NCI-H2107 treated with DMSO at 0.1 percent for 48 hours (cell line): Measurements from ENCODE around the gene USP35.
A peak's percentile ranks its signal among the peaks of the same experiment; 100 is the strongest.
"Not testable (repeated sequence)": the region's sequence is repeated elsewhere in the genome, so short reads cannot be mapped to it uniquely, and the experiment has no call there.

ENCODE experiments used
- DNase-seq: peaks from one replicate; lab custom pipeline; 2025; ENCODE audit not compliant: unreplicated experiment; lab: John Stamatoyannopoulos, UW

USP35 gene

GRCh38 chr11:78168539-78169477 is 19.9 kb upstream of the USP35 start:
- DNase-seq, result no peak

DNA sequence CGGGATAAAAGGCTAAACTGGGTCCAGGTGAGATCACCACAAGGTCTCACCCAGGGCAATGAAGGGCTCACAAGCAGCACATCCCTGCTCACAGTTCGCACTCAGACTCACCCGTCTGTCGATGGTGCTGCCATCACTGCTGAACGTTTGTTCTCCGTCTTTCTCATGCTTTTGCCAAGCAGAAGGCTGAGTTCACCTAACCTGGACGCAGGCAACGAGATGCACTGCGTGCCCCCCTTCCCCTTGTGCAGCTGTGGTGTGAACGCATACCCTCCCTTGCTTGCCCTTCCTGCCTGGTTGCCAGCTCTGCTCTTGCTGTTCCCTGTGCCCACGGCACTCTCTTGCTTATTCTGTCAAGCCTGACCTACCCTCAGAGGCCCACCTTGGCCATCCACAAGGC is 18.3 kb upstream of the USP35 start:
- DNase-seq, result no peak

- DNase-seq, result no peak
These were observed 17.7 kb upstream of the USP35 start for GRCh38 chr11:78170874-78171549.

GRCh38 chr11:78171951-78172350 is 16.8 kb upstream of the USP35 start:
- DNase-seq, result no peak

GRCh38 chr11:78175862-78176261 is 12.9 kb upstream of the USP35 start:
- not testable (repeated sequence) for DNase-seq

DNA sequence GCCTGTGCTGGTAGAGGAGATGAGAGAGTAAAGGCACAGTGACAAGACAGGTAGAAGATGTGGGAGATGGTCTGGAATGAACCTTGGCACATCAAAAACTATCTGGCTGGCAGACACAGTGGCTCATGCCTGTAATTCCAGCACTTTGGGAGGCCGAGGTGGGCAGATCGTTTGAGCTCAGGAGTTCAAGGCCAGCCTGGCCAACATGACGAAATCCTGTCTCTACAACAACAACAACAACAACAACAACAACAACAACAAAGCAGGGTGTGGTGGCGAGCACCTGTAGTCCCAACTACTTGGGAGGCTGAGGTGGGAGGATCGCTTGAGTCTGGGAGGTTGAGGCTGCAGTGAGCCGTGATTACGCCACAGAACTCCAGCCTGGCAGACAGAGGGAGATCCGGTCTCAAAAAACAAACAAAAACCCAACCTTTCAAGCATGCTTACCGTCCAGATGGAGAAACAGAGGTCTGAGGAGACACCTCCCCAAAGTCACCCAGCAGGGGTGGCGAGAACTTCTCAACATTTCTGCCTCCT is 12.0 kb upstream of the USP35 start:
- no peak for DNase-seq

DNA sequence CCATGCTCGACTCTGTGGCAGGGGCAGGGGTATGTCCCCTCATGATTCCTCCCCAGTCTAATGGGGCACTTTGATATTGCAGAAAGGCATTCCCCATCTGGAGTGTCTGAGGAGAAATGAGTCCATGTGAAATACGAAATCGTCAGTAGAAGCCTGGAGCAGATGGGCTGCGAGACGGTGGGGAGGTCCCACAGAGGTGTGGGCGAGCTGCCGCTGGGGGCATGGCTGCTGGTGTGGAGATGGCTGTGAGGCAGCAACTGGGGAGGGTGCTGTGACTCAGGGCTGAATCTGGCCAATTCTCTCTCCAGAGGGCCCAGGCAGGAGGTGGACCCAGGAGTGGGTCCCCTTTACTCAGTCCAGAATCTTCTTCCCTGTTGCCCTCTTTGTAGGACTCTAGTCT is 11.5 kb upstream of the USP35 start:
- DNase-seq, result no peak

DNA sequence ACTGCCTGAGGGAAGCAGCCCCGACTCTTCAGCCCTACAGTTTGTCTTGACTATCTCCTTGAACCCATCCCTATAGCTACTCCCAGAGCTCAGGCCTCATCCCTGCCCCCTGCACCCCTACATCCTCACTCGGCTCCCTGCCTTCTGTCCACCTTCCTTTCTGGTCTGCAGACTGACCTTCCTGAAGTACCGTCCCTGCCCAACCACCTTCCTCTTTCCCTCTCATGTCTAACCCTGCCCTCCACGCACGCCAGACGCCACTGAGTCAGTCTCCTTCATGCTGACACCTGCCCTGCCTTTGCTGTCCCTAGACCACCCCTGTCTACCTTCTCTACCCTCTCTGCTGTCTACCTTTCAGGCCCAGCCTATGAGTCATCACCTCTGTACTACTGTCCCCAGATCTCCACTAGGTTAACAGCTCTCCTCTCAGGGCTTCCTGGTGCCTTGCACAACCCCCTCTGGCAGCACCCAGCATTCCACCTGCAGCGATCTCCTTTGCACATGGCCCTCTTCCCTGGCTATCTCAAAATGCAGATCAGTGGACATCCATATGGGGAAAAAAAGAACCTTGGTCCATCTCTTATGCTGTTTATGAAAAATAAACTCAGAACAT is 9.2 kb upstream of the USP35 start:
- DNase-seq, result no peak

DNA sequence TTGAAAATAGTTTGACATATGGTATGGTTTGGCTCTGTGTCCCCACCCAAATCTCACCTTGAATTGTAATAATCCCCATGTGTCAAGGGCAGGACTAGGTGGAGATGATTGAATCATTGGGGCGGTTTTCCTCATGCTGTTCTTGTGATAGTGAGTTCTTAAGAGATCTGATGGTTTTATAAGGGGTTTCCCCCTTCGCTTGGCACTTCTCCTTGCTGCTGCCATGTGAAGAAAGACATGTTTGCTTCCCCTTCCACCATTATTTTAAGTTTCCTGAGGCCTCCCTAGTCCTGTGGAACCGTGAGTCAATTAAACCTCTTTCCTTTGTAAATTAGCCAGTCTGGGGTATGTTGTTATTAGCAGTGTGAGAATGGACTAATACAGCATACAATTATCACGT is 8.0 kb upstream of the USP35 start:
- no peak for DNase-seq

GRCh38 chr11:78181185-78181584 is 7.5 kb upstream of the USP35 start:
- DNase-seq, result no peak

DNA sequence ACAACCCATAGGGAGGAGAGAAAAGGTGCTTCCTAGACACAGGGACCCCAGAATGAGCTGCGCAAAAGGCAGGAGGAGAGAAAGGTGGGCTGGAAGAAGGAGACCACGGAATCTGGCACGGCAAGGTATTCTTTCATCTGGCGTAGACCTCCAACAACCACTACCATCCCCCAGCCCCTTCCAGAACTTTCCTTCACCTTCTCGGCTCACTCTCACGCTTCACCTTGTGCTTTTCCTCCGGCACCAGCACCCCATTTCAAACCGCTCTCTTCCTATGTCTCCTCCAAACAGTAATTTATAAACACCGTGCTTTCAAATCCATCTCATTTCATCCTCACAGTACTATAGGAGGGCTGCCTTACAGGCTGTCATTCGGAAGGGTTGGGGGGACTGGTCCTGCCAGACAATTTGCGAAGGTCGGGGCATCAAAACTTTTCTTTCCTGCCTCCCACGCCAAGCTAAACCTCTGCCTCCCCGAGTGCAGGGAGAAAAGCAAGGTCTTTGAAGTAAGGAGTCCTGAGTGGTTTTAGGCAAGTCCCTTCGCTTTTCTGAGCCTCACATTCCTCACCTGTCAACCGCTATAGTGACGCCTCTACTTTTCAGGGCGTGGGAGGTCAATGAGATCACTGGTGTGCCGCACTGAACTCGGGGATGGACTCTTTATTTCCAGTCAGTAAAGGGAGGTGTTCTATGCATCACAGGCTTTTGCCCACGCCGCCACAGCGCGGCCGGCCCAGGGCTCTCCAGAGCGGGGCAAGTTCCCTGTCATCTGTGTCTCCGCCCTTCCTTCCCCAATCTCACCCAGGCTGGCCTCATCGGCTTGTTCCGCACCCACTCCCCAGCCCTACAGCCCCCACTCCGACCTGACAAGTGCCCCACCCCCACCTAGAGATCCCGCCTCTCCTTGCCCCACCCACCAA is 1.1 kb upstream of the USP35 start:
- peak; percentile 42 for DNase-seq

GRCh38 chr11:78189174-78189724 is 530 bp downstream of the USP35 start:
- DNase-seq, result no peak

GRCh38 chr11:78189851-78190250 is 1.1 kb downstream of the USP35 start:
- DNase-seq, result no peak

GRCh38 chr11:78190374-78190773 is 1.7 kb downstream of the USP35 start:
- DNase-seq, result no peak

- no peak for DNase-seq
These were observed 2.3 kb downstream of the USP35 start for GRCh38 chr11:78190871-78191538.

GRCh38 chr11:78192223-78192719 is 3.6 kb downstream of the USP35 start:
- DNase-seq, result no peak

DNA sequence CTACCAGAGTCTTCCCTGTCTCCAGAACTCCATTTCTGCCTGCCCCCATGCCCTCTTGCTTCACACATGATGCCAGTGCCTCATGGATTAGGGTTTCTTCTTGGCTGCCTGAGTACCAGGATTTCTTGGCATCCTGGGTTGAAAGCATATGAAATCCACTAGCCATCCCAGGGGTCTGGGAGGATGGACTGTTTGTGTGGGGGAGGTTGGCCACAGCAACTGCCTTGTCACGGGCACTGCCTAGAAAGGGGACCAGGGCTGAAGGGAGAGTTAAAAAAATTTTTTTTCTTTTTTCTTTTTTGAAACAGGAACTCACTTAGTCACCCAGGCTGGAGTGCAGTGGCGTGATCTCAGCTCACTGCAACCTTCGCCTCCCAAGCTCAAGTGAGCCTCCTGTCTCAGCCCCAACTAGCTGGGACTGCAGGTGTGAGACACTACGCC is 4.2 kb downstream of the USP35 start:
- no peak for DNase-seq

DNA sequence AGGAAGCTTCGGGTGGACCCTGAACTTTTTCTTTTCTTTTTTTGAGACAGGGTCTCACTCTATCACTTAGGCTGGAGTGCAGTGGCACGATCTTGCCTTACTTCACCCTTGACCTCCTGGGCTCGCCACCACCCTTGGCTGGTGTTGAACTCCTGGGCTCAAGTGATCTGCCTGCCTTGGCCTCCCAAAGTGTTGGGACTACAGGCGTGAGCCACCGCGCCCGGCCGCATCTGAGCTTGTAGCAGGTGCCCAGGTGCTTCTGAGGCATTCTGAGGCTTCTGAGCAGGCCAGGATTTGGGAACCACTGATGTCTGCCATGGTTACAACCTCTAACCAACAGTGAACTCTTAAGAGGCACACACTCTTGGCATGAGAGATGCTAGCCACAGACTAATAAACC is 5.1 kb downstream of the USP35 start:
- DNase-seq, result no peak

DNA sequence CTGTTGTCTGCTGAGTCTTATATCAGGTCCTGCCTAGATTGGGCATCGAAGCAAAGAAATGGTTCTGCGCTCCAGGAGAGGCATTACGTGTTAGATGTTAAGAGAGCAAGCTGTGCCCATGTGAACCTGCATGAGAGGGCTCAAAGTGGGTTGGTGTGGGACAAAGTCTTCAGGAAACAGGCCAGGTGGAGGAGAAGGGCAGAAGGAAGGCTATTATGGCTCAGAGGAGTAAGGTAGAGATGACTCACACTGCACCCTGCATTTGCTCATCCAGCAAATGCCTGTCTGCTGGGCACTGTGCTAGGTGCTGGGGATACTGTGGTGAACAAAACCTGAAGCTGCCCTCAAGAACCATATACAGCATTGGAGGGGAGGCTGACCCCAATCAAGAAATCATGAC is 5.8 kb downstream of the USP35 start:
- no peak for DNase-seq
